Vagina (tissue), 2 donors: Measurements from ENCODE around the gene TPD52L1. TPM values are rescaled to one million over a fixed set of nuclear protein-coding genes. Genes with fewer than 3 reads are reported as not detected.

Source experiments
- DNase-seq, 2 donors: peaks; one replicate each; pipeline ENCODE4 v3.0.0-alpha.2; 2017; ENCODE audit errors: extremely low spot score in 2 of 2
- H3K27ac ChIP-seq: fragments of 200-600 bp; sonication (generic); one replicate; pipeline ENCODE4 v1.5.1; 2019
- H3K27me3 ChIP-seq: fragments of 200-600 bp; sonication (generic); one replicate; pipeline ENCODE4 v1.5.1; 2019
- H3K36me3 ChIP-seq, 2 donors: fragments of 200-600 bp; sonication (generic); one replicate each; pipeline ENCODE4 v1.5.1; 2017 to 2019
- H3K4me1 ChIP-seq: fragments of 200-600 bp; sonication (generic); one replicate; pipeline ENCODE4 v1.5.1; 2019
- H3K4me3 ChIP-seq, 2 donors: fragments of 200-600 bp; sonication (generic); 1 replicate in 1 of 2; 2 replicates in 1 of 2; pipeline ENCODE4 v1.5.1; 2016 to 2019
- H3K9me3 ChIP-seq: fragments of 200-600 bp; sonication (generic); one replicate; pipeline ENCODE4 v1.5.1; 2019
- POLR2A ChIP-seq, 2 donors: fragments of 450-650 bp; IDR thresholded peaks; one replicate each; pipeline ENCODE4 v1.6.1; 2017; ENCODE audit warnings: antibody characterized with exemption in 2 of 2, mild to moderate bottlenecking in 2 of 2, moderate library complexity in 2 of 2
- POLR2AphosphoS5 ChIP-seq, 2 donors: sonication (generic); formaldehyde crosslinking; IDR thresholded peaks; one replicate each; pipeline ENCODE4 v1.9.0; 2017; ENCODE audit warnings: antibody characterized with exemption in 2 of 2, mild to moderate bottlenecking in 2 of 2, low read depth in 1 of 2; ENCODE audit not compliant: insufficient read depth in 1 of 2
- intact Hi-C: fragments of 100-400 bp; cut with DNase I; formaldehyde crosslinking; loops from one replicate; pipeline ENCODE4 v1.15.1; 2023
- total RNA-seq: library from RNA; depleted of rRNA; stranded (reverse); fragments of >200 nt; gene quantifications from one replicate; pipeline ENCODE4 v1.2.3, GENCODE V29; 2016
- TF ChIP-seq, protein P1 (sequence below), 3 experiments: fragments of 450-650 bp in 2 of 3; fragments of 200-600 bp in 1 of 3; sonication (generic) in 1 of 3; IDR thresholded peaks; one replicate each; pipeline ENCODE4 v1.5.1; 2017 to 2019; ENCODE audit warnings: antibody characterized with exemption in 3 of 3, mild to moderate bottlenecking in 2 of 3, moderate library complexity in 2 of 3

TPD52L1 gene
- total RNA-seq, 1 donor from 2014 or later, result 85.0 TPM

DNA sequence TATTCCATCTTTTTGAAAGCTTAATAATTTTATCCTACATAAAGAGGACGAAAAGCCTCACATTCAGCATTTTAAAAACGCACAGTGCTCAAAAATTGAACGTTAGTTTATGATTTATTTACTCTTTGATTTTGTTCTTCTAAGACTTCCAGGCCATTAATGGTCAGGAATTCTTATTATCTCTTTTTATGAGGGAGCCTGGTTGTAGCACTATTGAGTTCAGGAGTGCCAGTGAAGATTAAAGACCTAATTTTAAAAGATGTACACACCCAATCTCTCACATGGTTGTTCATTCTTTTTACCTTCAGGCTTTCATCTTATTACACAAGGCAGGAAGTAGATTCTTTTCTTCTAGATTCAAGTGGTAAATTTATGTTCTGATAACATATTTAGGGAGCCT, 79.6 kb downstream of the TPD52L1 start:
- TF ChIP-seq, protein P1, sequence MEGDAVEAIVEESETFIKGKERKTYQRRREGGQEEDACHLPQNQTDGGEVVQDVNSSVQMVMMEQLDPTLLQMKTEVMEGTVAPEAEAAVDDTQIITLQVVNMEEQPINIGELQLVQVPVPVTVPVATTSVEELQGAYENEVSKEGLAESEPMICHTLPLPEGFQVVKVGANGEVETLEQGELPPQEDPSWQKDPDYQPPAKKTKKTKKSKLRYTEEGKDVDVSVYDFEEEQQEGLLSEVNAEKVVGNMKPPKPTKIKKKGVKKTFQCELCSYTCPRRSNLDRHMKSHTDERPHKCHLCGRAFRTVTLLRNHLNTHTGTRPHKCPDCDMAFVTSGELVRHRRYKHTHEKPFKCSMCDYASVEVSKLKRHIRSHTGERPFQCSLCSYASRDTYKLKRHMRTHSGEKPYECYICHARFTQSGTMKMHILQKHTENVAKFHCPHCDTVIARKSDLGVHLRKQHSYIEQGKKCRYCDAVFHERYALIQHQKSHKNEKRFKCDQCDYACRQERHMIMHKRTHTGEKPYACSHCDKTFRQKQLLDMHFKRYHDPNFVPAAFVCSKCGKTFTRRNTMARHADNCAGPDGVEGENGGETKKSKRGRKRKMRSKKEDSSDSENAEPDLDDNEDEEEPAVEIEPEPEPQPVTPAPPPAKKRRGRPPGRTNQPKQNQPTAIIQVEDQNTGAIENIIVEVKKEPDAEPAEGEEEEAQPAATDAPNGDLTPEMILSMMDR (IDR thresholded peaks at IDR 0.05), result no peak
- no peak for TF ChIP-seq POLR2AphosphoS5 (IDR thresholded peaks at IDR 0.05; ENCODE audit: insufficient read depth in 1 of 2, low read depth in 1 of 2)
- no peak for TF ChIP-seq POLR2A (IDR thresholded peaks at IDR 0.05)
- no peaks in the 10 kb centered on the region for H3K9me3 ChIP-seq
- no peak overlapping the region for H3K4me3 ChIP-seq
- no peak for DNase-seq
- peaks cover 27% of the 10 kb centered on the region for H3K4me1 ChIP-seq
- intact Hi-C loops, result no loop called here
- no peaks in the 10 kb centered on the region for H3K36me3 ChIP-seq
- H3K27me3 ChIP-seq, result no peaks in the 10 kb centered on the region
- H3K27ac ChIP-seq, result no peak overlapping the region

DNA sequence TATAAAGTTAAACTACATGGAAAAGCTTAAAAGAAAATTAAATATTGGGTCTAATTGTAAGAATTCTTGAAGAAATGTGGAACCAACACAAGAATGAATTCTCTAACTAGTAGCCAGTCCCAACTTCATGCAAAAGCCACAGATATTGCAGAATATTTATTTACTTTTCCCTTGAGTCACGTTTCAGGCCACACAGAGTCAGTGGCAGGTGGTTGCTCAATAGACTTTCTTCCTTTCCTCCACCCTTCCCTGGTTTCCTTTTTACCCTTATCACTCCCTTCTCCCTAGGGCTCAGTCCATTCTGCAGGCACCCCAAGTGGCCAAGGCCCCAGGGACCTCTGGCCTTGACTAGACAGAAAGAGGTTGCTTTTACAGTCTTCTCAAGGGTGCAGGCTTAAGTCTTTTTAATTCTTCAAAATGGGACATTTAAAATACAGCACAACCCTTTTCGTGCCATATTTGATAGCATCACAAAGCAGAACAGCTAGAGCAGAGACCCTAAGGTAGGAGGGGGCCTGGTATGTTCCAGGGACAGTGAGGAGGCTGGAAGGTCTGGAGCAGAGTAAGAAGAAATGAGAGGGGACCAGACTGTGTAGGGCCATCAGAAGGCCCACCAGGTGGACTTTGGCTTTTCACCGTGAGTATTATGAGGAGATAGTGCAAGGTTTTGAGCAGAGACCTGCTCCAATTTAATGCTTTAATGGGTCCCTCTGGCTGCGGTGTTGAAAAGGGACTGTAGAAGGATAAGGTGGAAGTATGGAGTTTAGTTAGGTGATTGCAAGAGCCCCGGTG, 83.2 kb downstream of the TPD52L1 start:
- Histone ChIP-seq H3K4me1 (peaks cover 16% of the 10 kb centered on the region), H3K4me3 (no peak overlapping the region), H3K27ac (no peak overlapping the region), H3K36me3 (no peaks in the 10 kb centered on the region), H3K27me3 (no peaks in the 10 kb centered on the region), H3K9me3 (no peaks in the 10 kb centered on the region)
- no peak for DNase-seq
- no peak for TF ChIP-seq POLR2AphosphoS5 (IDR thresholded peaks at IDR 0.05; ENCODE audit: insufficient read depth in 1 of 2, low read depth in 1 of 2)
- intact Hi-C loops, result no loop called here

DNA sequence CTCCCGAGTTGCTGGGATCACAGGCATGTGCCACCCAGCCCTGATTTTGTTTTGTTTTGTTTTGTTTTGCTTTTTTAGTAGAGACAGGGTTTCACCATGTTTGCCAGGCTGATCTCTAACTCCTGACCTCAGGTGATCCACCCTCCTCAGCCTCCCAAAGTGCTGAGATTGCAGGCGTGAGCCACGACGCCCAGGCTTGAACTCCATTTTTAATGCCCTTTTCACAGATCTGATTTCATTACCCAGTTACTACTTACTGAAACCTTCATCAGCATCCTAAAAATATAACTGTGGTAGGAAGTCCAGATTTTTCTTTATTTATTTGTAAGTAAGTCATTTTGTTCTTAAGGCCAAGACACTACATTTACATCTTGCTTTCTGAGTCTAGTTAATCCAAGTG, 84.2 kb downstream of the TPD52L1 start:
- H3K4me1 ChIP-seq, result peaks cover 5% of the 10 kb centered on the region
- H3K9me3 ChIP-seq, result peaks cover 2% of the 10 kb centered on the region
- H3K4me3 ChIP-seq, result no peak overlapping the region
- H3K36me3 ChIP-seq, result no peaks in the 10 kb centered on the region
- DNase-seq, result no peak
- TF ChIP-seq POLR2A (IDR thresholded peaks at IDR 0.05), result no peak
- TF ChIP-seq, protein P1 (IDR thresholded peaks at IDR 0.05), result no peak
- no peak for TF ChIP-seq POLR2AphosphoS5 (IDR thresholded peaks at IDR 0.05; ENCODE audit: insufficient read depth in 1 of 2, low read depth in 1 of 2)
- H3K27ac ChIP-seq, result no peak overlapping the region
- intact Hi-C loops, result no loop called here
- no peaks in the 10 kb centered on the region for H3K27me3 ChIP-seq

DNA sequence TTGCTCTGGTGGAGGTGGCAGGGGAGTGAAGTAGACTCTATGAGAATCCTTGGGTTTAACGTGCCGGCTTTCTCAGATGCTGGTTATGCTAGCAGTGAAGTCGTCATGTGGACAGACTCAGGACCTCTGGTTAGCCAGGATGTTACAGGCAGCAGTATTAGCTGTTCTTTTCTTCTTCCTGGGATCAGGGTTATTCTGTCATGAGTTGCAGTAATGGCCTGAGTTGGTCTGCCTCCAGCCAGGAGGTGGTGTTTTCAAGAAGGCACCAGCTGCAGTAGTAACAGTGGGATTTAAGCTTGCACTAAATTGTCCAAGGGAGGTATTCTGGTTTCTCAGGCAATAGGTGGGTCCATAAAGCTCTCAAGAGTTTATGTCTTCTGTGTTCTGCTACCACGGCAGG, 91.5 kb downstream of the TPD52L1 start:
- intact Hi-C loops, result no loop called here
- peaks cover 6% of the 10 kb centered on the region for H3K9me3 ChIP-seq
- no peaks in the 10 kb centered on the region for H3K27me3 ChIP-seq
- TF ChIP-seq POLR2A (IDR thresholded peaks at IDR 0.05), result no peak
- TF ChIP-seq, protein P1 (IDR thresholded peaks at IDR 0.05), result no peak
- no peak for TF ChIP-seq POLR2AphosphoS5 (IDR thresholded peaks at IDR 0.05; ENCODE audit: insufficient read depth in 1 of 2, low read depth in 1 of 2)
- no peak for DNase-seq
- no peak overlapping the region for H3K4me3 ChIP-seq
- peaks cover 8% of the 10 kb centered on the region for H3K4me1 ChIP-seq
- H3K36me3 ChIP-seq, result no peaks in the 10 kb centered on the region
- no peak overlapping the region for H3K27ac ChIP-seq

DNA sequence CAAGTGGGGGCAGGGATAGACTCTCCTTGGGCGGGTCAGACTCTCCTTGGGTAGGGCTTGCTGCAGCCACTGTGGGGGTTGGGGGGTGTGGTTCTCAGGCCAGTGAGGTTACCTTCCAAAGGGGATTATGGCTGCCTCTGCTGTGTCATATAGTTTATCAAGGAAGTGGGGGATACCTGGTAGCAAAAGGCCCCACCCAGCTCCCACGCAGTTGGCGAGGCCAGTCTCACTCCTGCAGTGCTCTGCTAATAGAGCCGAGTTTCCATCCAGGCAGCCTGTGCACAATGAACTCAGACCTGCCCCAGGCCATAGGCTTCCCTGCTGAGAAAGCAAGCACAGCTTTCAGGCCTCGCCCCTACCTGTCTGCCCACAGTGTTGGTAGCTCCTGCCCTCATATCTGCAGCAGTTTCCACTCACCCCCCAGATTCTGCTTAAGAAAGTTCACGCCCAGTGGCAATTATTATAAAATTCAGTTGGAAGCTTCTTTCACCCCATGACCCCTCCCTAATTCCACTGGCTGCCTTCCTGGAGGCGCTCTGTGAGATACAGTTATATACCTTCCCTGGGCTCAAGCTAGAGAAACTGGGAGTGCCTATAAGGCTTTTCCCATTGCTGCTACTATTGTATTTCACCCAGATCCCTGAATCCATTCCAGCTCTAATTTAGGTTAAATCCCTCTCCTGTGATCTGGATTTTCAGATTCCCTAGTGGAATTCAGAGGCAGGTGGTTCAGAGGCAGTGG, 92.1 kb downstream of the TPD52L1 start:
- Histone ChIP-seq H3K9me3 (peaks cover 6% of the 10 kb centered on the region), H3K36me3 (no peaks in the 10 kb centered on the region), H3K27me3 (no peaks in the 10 kb centered on the region), H3K4me1 (peaks cover 8% of the 10 kb centered on the region), H3K27ac (no peak overlapping the region), H3K4me3 (no peak overlapping the region)
- intact Hi-C loops, result no loop called here
- DNase-seq, result no peak
- TF ChIP-seq, protein P1 (IDR thresholded peaks at IDR 0.05), result no peak
- TF ChIP-seq POLR2AphosphoS5 (IDR thresholded peaks at IDR 0.05; ENCODE audit: insufficient read depth in 1 of 2, low read depth in 1 of 2), result no peak
- TF ChIP-seq POLR2A (IDR thresholded peaks at IDR 0.05), result no peak
